CD4-positive, alpha-beta T cell treated with Interleukin-6 for 4 hours (primary cell): ENCODE measurements around the gene OVOL2.
"Not testable (repeated sequence)": the region's sequence is repeated elsewhere in the genome, so short reads cannot be mapped to it uniquely, and the experiment has no call there.

ENCODE experiments used
- DNase-seq: peaks from one replicate; pipeline ENCODE4 v3.0.0-alpha.2; 2020; ENCODE audit warnings: mixed read lengths

OVOL2 gene

GRCh38 chr20:18056174-18057100, 1.3 kb downstream of the OVOL2 start:
- DNase-seq, result no peak

- DNase-seq, result no peak
Measured at GRCh38 chr20:18055261-18055660, 2.5 kb downstream of the OVOL2 start.

- DNase-seq, result no peak
Measured at GRCh38 chr20:18052856-18053255, 4.9 kb downstream of the OVOL2 start.

- DNase-seq, result no peak
Measured at GRCh38 chr20:18050628-18051027, 7.1 kb downstream of the OVOL2 start.

GRCh38 chr20:18048176-18048575, 9.5 kb downstream of the OVOL2 start:
- DNase-seq, result no peak

- no peak for DNase-seq
Measured at GRCh38 chr20:18046535-18046934, 11.2 kb downstream of the OVOL2 start.

- DNase-seq, result no peak
Measured at GRCh38 chr20:18042229-18042628, 15.5 kb downstream of the OVOL2 start.

GRCh38 chr20:18041462-18041861, 16.3 kb downstream of the OVOL2 start:
- DNase-seq, result no peak

GRCh38 chr20:18039063-18039462, 18.7 kb downstream of the OVOL2 start:
- no peak for DNase-seq

GRCh38 chr20:18034039-18034438, 23.7 kb downstream of the OVOL2 start:
- DNase-seq, result no peak

- no peak for DNase-seq
Measured at GRCh38 chr20:18032977-18033892, 24.5 kb downstream of the OVOL2 start.

GRCh38 chr20:18031888-18032509, 25.7 kb downstream of the OVOL2 start:
- no peak for DNase-seq

- DNase-seq, result no peak
Measured at GRCh38 chr20:18031050-18031449, 26.7 kb downstream of the OVOL2 start.

GRCh38 chr20:18030020-18030419, 27.7 kb downstream of the OVOL2 start:
- no peak for DNase-seq

- DNase-seq, result not testable (repeated sequence)
Measured at GRCh38 chr20:18027011-18027410, 30.7 kb downstream of the OVOL2 start.

GRCh38 chr20:18024606-18025127, 33.0 kb downstream of the OVOL2 start:
- DNase-seq, result no peak

GRCh38 chr20:18020931-18021330, 36.8 kb downstream of the OVOL2 start:
- DNase-seq, result no peak

- no peak for DNase-seq
Measured at GRCh38 chr20:18019068-18019467, 38.6 kb downstream of the OVOL2 start.

- no peak for DNase-seq
Measured at GRCh38 chr20:18018100-18018499, 39.6 kb downstream of the OVOL2 start.

GRCh38 chr20:18016772-18017171, 40.9 kb downstream of the OVOL2 start:
- no peak for DNase-seq

- no peak for DNase-seq
Measured at GRCh38 chr20:18014411-18014810, 43.3 kb downstream of the OVOL2 start.

- no peak for DNase-seq
Measured at GRCh38 chr20:18012901-18013300, 44.8 kb downstream of the OVOL2 start.
